HUDEP-2 (cell line): ENCODE results near the gene SENP8.
A peak's percentile ranks its signal among the peaks of the same experiment; 100 is the strongest.

ENCODE experiments used
- DNase-seq, 76 experiments: peaks; one replicate each; lab custom pipeline; 2025; ENCODE audit not compliant: unreplicated experiment in 76 of 76; lab: John Stamatoyannopoulos, UW

SENP8 gene

DNA sequence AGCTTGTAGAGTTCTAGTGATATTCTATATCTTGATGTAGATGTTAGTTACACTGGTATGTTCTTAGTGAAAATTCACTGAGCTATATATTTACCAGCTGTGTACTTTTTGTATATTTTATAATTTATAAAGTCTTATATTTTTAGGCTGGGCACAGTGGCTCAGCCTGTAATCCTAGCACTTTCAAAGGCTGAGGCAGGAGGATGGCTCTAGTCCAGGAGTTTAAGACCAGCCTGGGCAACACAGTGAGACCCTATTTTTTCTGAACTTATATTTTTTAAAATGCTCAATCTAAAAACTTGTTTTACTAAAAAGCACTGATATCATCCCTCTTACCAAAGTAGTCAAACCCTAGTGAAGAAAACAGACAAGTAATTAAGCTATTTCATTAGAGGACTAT, 5.4 kb upstream of the SENP8 start:
- DNase-seq, result no peak

DNA sequence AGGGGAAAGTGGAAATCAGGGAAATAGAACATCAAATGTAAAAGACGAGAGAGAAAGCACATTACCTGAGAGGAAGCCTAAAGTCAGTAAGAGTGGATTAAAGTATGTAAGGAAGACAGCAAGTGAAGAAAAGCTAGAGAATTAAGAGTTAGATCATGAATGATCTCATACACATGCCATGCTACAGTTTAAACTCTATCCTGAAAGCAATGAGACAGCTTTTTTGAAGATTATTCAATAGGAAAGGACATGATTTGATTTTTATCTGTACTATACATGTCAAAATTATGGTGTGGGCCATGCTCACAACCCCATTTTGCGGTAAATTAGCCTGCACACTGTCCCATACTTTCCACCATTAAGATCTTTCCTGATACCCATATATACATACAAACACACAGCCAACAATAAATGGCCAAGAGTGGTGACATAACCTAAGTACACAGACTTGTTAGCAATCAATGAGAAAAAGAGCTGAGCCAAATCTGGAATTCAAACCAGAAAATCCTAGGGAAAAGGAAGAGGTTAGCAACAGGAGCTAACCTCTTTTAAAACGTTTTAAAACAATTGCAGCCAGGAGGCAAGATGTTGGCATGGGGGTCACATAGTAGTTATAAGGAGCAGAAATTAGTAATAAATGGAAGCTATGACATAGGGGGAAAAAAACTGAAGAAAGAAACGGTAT, 4.7 kb upstream of the SENP8 start:
- no peak for DNase-seq

DNA sequence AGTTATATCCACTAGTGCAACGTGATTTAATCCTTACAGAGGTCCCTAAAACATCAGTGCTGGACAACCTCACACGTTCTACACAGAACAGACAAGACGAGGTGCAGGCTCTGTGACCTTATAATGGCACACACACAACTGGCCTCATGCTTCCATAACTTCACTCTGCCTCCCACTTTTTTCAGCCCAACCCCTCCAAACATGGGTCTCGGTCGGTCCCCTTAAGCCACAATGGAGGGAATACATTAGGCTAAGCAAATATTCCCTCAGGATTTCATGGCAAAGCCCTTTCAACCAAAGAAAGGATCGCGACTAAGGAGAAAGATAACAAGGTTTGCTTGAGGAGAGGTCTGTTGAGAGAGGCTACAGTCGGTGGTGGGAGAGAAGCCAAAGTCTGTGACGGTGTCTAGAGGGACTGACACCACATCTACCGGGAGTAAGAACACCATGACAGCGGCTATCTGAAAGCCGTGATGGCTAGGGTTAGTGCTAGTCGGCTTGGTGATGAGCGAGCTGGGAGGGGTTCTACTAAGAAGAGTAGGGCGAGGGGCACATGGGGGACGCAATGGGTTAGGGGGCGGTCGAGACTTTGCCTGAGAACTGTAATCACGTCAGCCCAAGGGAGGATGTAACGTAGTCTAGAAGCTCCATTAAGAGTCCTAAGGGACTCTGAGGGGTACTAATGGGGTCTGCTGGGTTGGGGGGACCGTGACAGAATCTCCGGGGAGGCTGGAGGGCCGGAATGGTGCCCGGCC, 1.3 kb upstream of the SENP8 start:
- peak in 12 of 76 experiments; percentile 6 to 60 (median 23) for DNase-seq

DNA sequence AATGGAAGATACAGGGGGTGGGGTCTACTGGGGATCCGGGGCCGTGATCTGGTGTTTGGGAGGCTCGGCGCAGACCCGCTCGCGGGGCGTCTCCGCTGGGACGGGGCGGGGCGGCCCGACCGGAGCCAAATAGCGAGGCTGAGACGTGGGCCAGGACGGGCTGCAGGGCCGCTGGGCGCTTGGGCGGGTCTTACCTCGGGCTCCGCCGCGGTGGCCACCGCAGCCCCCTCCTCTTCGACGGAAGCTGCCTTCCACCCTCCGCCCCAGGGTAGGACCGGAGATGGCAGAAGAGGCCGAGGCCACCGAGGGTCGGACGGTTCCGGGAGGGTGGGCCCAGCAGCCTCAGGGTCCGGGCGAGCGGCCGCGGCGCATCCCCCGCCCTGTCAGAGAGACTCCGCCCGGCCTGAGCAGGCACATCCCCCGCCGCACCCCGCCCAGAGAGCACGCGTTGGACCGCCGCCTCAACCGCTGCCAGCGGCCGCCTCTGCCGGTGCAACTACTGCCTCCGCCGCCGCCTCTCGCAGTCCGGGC, 652 bp upstream of the SENP8 start:
- DNase-seq, result peak in 71 of 76 experiments; percentile 24 to 95 (median 76)

DNA sequence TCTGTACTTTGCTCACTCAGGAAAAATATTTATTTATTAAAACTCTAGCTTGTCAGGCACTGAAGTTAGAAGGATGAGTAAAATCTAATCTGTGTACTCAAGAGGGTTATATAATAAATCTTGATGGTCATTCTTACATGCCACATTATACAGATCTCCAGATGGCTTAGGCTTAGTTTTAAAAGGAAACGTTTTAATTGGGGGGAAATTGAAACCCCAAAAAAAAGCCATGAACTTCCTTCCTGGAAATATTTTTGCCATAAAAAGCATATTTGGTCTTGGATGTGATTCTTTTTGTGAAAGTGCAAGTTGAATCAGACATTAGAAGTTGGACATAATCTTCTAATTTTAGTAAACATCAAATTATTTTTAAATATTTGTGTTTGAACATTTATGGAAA, 6.0 kb downstream of the SENP8 start:
- DNase-seq, result no peak

DNA sequence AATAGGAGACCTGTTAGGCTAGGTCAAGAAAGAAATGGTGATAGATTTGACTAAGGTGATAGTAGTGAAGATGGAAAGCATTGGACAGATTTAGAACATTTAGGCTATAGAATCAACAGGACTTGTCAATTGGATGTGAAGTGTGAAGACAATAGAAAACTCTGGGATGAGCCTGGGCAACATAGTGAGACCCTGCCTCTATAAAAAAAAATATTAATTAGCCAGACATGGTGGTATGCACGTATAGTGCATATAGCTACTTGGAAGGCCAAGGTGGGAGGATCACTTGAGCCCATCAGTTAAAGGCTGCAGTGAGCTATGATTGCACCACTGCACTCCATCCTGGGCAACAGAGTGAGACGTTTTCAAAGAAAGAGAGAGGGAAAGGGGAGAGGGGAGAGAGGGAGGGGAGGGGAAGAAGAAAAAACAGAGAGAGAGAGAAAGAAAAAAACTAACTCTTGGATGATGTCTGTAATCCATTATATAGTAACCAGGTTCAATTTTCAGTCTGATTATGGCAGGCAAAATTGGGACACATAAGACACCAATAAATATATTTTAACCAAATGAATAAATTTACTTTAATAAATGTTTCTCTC, 9.6 kb downstream of the SENP8 start:
- DNase-seq, result no peak

DNA sequence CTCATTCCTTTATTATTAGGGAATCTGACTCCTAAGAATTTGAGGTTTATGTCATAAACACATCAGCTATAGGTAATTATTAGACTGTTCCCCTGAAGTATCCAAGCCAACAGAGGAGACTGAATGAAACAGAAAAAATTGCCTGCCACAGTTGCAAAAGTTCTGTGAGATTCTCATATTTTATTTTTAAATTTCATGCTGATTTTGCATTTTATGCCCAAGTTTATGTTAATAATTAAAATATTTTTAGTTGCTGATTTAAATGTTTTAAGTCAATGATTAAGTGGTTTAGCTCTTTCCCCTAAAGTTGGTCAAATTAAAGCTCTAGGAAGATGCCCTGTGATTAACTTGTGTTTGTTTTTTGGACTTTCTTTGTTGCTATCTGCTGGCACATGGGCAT, 10.2 kb downstream of the SENP8 start:
- no peak for DNase-seq

DNA sequence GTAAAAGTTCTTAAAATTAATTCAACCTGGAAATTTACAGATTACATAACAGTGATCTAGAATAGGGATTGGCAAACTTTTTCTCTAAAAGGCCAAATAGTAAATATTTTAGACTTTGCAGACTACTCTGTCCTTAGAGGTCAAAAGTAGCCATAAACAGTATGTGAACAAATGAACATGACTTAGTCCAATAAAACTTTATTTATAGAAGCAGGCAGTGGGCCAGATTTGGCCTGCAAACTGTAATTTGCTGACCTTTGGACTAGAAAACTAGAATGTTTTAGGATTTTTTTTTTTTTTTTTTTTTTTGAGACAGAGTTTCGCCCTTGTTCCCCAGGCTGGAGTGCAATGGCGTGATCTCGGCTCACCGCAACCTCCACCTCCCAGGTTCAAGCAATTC, 12.1 kb downstream of the SENP8 start:
- DNase-seq, result no peak

DNA sequence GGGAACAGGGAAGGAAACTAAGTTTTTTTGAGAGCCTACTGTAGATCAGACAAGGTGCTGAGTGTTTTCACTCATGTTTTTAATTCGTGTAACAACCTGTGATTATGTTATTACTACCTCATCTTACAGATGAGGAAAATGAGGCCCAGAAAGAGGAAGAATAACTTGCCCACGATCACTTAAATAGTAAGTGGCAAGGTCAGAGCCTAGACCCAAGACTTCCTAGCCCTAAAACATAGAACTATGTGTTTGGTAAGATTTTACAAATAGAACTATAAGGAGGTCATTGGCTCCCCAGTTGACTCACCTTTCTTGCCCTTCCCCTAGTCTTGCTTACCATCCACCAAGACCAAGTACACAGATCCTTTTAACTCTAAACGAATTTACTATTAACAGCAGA, 13.7 kb downstream of the SENP8 start:
- no peak for DNase-seq

DNA sequence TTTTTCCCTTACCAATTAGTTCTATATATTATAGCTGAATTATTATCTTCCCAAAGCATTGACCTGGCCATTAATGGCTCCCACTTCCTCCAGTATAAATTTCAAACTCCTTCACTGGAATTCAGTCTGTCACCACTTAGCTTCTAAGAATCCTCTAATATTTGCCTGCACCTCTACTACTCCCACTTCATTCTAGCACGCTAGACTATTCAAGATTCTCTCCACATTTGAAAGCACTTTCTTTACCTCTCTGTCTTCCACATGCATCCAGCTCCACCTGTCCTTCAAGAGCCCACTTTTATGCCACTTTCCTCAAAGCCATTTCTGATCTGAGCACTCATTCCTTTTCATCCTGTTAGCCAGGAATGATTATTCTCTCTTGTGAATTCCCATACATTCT, 15.0 kb downstream of the SENP8 start:
- no peak for DNase-seq

DNA sequence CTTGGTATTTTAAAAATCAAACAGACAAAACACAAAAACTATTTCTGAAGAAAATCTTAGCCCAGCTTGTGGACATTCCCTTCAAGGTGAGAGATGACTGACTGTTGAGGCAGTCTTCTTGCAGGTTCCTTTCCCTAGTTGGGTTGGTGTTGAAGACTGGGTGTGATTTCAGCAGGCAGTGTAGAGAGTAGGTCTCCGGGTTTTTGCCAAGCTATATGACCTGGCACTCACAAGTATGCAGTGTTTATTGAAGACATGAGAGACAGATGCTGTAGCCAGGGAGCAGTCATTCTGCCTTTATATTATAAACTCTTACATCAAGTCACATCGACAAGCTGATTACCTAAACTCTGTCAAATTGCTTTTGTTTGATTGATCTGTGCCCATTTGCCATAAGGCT, 17.5 kb downstream of the SENP8 start:
- no peak for DNase-seq

DNA sequence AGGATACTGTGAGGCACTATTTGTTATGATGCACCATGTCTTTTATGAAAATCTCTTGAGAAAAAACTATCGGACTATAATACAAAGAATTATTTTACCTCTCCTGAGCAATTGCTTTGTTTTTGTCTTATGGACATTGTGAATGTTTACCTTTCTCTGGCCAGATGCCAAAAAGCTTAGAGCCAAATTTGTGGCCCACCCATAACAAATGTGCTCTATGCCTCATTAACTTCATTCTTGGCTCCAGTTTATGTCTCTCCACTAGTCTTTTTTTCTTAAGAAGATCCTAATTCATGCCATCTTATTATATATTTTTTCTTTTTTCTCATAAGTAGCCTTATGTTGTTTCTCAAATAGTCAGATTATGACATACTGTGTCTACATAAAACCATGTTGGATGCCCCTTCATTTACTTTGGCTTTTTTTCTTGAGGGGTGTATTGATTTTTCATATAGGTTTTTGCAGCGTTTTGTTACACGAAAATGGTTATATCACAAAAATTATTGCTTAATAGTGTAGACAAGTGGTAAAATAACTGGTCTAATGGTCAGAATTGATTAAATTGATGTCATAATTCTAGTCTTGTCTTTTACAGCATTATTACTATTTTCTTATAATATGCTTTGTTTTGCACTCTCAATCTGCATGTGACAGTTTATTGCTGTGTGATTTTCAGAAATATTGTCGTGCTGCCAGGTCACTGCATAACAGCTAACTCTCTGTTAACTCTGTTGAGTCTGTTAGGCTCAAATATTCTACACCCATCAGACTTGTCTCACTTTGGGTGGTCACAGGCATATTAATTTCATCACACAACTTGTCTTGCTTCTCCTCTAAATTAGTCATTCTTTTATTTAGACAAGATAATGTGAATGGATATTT, 18.2 kb downstream of the SENP8 start:
- DNase-seq, result no peak

DNA sequence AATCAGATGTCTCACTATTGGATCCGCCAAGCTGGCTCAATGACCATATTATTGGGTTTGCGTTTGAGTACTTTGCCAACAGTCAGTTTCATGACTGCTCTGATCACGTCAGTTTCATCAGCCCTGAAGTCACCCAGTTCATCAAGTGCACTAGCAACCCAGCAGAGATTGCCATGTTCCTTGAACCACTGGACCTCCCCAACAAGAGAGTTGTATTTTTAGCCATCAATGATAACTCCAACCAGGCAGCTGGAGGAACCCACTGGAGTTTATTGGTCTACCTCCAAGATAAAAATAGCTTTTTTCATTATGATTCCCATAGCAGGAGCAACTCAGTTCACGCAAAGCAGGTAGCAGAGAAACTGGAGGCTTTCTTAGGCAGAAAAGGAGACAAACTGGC, 21.5 kb downstream of the SENP8 start:
- no peak for DNase-seq

DNA sequence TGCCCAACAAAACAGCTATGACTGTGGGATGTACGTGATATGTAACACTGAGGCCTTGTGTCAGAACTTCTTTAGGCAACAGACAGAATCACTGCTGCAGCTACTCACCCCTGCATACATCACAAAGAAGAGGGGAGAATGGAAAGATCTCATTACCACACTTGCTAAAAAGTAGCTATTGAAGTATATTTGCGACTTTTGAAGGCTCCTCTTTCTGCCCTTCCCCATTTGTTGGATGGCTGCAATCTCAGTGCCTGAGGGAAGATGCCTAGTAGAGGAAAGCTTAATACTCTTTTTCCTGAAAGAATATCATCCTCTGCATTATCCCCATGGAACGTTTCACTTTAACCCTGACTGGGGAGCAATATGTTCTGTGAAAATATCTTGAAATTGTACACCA, 21.9 kb downstream of the SENP8 start:
- DNase-seq, result no peak

DNA sequence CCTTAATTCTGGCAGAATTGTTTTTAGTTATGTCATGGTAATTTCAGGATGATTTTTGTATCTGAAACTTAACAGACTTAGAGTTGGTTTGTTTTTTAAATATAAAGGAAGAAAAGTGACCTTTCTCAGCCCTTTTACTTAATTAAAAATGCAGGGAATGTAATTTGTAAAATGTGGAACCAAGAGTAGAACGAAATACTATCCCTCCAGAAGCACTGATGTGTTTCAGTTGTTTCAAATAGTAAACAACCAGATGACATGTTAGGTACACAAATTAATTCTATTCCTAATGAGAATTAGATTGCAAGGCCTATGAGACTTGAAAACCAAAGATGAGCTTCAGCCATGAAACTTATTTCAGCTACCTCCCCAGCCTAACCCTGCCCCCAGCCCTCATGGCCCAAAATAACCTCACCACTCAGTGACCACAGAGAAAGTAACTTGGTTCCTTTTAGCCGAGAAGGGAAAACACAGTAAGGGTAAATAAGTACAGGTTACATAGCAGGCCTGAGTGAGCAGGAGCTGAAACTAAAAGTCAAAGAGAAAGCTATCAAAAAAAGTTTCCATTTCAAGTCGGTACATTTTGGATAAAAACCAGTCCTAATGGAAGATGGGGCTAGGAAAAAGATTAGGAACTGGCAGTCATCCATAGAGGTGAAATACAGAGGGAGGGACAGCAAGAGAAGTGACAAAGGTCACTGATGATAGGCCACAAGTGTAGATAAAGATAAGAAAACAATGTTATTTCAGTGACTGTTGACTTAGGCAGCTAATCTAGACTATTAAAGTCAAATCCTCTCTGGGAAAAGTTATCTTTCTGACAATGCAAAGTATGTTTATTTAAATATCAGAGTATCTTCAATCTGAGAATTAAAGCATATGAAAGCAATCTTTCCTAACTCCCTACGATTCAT, 23.2 kb downstream of the SENP8 start:
- peak in 1 of 76 experiments; percentile 1 for DNase-seq

DNA sequence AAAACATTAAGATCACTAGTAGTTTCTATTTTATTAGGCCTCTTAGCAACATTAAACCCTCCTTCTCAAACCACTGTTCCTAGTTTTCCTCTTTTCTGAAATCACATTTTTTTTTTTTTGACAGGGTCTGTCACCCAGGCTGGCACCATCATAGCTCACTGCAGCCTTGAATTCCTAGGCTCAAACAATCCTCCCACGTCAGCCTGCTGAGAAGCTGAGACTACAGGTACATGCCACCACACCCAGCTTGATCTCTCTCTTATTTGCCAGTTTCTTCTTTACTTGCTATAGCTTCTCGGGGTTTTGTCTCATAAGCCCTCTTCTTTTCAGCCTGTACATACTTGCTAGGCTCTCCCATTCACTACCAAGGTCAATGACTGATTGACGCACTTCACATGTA, 28.0 kb downstream of the SENP8 start:
- no peak for DNase-seq

DNA sequence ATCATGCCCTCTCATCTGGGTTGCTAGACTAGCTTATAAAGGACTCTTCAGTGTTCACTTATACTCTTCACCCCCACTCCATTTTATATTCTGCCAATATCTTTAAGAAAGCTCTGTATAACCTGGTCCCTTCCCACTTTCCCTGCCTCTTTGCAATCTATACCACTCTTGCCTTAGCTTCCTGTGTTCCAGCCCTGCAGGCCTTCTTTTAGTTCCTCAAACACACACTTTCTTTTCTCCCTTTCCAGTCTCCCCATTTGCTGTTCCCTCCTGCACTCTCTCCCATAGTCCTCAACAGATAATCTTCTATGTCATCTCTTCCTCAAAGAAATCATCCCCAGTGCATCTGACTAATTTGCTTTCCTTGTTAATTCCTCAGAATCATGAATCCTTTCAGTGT, 28.7 kb downstream of the SENP8 start:
- no peak for DNase-seq

DNA sequence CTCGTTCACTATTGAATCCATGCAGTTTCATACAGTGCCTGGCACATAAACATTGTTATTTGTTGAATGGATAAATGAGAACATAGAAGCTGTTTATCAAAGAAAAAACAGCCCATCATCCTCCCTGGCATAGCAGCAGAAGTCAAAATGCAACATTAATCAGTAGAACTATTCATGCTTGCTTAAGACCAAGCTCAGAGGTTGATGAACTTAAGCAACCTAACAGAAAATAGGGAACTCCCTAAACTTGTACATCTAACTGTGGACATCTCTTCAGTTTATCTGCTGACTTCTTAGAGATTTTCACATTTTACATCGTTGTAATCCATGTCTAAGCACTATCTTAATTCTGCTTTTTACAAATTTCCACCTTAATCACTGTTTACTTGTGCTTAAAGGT, 29.2 kb downstream of the SENP8 start:
- DNase-seq, result no peak

DNA sequence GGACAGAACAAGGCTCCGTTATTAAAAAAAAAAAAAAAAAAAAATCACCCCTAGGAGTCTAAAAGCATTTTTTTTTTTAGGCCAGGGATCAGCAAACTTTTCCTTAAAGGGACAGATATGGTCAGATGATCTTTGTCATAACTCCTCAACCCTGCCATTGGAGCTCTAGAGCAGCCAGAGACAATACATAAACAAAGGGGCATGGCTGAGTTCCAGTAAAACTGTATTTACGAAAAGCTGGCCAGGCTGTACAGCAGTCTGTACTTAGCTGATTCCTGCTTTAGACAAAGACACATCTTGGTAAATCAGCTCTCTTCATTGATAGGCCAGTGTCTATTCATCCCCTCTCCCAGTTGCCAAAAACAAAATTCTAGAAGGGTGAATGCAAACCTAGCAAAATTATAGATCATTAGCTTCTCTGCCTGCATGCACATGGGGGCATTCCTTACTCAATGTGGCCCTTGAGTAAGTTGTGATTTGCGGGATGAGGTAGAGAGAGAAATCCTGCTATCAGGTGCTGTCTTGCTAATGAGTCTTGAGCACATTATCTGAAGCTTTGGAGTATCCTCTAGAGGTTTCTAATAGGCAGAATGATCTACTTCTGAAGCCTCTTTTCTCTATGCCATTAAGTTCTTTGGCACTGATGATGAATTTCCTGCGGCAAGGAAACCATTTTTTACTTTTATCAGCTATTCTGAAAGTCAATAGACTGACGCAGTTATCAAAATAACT, 35.2 kb downstream of the SENP8 start:
- DNase-seq, result no peak
